TTC549 (cell line): ENCODE measurements around the gene GH2.

ENCODE experiments used
- FAIRE-seq: peaks from 2 replicates; lab custom pipeline; 2012; peaks lifted over from hg19 to GRCh38; lab: Jason Lieb, UNC

Gene GH2

GRCh38 chr17:63840591-63841349 lies 41.0 kb downstream of the GH2 start:
- no peak for FAIRE-seq

- no peak for FAIRE-seq
These were observed 43.0 kb downstream of the GH2 start for GRCh38 chr17:63838631-63839171.

- no peak for FAIRE-seq
These were observed 43.7 kb downstream of the GH2 start for GRCh38 chr17:63837962-63838600.

GRCh38 chr17:63837480-63837879 lies 44.3 kb downstream of the GH2 start:
- FAIRE-seq: no peak

- no peak for FAIRE-seq
These were observed 44.9 kb downstream of the GH2 start for GRCh38 chr17:63836811-63837210.

- no peak for FAIRE-seq
These were observed 46.5 kb downstream of the GH2 start for GRCh38 chr17:63835167-63835720.

DNA sequence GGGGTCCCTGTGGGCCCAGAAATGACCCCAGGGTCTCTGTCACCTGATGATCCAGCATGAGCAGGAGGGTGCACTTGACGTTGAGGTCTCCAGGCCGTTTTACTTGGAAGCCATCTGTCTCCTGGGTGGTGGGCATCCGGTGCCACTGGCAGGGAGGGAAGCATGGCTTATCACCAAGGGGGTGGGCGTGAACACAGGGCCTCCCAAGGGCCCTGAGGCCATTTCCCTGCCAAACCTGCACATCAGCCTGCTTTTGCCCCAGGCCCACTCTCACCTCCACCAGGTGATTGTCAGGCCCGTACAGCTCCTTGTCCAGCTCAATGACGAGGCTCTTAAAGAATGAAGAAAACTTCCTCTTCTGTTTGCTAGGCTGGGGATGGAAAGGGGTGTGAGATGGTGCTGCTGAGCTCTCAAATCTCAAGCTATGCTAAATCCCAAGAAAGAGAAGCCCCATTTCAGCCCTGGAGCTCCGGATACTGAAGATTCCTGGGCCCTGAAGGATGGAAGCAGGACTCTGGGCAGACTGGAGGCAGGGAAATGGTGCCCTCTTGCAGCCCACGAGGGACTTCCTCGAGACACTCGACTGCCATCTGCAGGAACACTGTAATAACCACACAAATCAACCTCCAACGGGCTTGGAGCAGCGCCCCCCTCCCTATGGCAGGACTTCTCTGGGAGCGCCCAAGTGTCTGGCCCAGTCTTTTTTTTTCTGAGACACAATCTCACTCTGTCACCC lies 47.1 kb downstream of the GH2 start:
- FAIRE-seq: peak; percentile 60

DNA sequence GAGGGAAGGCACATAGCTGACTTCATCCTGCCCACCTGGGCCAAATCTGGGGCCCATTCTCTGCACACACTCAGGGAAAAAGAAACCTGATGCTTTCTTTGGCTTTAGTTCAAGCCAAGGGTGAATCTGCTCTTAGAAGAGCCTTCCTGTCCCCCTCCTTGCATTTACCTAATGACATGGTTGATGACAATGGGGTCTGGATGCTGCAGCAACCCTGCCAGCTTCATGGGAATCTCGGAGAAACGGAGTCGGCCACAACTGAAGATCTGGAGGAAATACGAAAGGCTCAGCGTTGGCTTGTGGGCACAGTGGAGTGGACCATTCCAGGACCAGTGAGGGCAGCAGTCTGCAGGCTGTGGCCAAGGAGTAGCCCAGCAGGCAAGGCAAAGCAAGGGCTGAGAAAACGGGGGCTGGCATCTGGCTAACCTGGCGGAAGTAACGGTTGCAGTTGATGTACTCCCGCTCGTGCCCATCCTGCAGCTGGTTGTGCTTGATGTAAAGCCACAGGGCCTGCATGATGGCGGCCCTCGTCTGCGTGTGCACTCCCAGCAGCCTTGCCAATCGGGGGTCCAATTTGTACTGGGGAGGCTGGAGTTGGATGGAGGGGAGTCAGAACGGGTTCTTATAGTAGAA lies 47.9 kb downstream of the GH2 start:
- no peak for FAIRE-seq

DNA sequence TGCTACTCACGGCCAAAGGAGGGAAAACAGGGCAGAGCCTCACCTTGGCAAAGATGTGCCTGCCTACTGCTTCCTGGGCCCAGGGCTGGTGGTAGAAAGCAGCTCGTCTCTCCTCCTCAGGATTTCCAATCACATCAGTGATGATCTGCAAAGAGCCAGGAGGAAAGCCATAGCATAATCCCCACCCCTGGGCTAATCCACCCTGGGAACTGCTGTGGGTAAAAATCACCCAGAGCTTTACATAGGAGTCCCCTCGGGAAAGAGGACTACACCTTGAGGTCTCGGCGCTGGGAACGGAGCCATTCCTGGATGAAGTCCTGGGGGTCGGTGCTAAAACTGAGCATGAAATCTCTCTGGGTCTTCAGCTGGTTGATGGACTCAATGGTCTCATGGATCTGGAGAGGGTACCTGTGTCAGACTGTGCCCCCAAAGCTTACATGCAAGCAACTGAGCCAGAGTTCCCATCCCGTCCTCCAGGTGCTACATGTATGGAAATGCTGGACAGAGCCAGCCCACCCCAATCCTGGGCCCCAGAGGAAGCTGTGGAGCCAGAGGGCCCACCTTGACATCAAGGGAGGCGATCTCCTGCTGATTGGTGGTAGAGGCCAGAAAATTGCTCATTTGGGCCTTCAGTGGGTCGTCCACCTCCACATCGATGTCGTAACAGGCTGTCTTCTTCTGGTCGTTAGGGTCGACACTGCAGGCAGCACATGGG lies 48.6 kb downstream of the GH2 start:
- FAIRE-seq: no peak

DNA sequence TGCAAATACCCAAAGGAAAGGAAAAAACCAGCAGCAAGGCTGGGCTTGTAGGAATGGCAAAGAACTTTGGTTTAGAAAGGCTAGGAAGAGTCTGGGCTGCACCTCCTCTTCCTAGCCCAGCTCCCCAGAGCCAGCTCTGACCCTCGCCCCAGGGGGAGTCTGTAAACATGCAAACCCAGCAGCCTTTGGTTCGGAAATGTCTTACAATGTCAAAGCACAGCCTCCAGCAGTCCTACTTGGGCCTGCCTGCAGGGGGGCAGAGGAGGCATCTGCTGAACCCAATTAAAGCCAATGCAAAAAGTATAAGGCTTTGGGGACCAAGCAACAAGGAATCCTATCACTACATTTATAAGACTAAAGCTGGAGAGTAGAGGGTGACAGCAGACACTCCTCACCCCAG lies 49.3 kb downstream of the GH2 start:
- FAIRE-seq: no peak

DNA sequence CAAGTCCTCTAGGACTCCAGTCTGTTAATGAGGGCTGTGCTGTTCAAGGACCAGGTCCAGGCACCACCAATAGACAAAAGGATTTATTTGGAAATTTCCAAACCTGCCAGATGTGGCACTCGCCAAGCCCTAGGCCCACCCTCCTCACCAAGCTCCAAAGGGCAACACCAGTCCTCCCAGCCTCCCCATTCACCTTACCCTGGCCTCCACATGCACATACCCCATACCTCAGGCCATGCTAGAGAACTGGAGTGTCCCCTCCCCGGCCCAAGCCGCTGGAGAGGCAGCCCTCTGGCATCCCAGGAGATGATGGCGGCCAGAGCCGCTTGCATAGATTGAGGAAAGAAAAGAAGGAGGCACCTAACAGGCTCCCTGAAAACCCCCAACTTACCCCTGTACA lies 49.7 kb downstream of the GH2 start:
- no peak for FAIRE-seq

DNA sequence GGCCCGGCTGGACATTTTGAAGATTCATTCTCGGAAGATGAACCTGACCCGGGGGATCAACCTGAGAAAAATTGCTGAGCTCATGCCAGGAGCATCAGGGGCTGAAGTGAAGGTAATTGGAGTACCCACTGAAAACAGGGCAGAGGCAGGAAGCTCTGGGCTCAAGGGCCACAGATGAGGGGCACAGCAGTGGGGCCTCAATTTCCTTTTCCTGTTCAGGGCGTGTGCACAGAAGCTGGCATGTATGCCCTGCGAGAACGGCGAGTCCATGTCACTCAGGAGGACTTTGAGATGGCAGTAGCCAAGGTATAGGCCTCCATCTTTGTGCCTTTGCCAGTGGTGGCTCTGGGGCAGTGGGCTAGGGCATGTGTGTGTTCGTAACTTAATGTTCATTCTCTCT lies 50.2 kb downstream of the GH2 start:
- no peak for FAIRE-seq

GRCh38 chr17:63830904-63831491 lies 50.7 kb downstream of the GH2 start:
- FAIRE-seq: no peak

GRCh38 chr17:63830278-63830677 lies 51.5 kb downstream of the GH2 start:
- FAIRE-seq: no peak
